ENCODE measurements around the gene APPL2.

The APPL2 gene

GRCh38 chr12:105273601-105274000 lies 37.6 kb upstream of the APPL2 start:
- no peak overlapping the region for H3K27ac ChIP-seq
- no peak overlapping the region for H3K9ac ChIP-seq
- H3K4me3 ChIP-seq = no peak overlapping the region
- no peak overlapping the region for H3K4me2 ChIP-seq
- peaks cover 0 to 10% (median 0%) of the 10 kb centered on the region in 10 experiments; a peak in 6 of 20 replicates for H3K4me1 ChIP-seq
- no peak for TF ChIP-seq Cebpa-rat (IDR thresholded peaks at IDR 0.05)
- peaks cover 0 to 14% (median 5%) of the 10 kb centered on the region in 11 experiments; a peak in 6 of 22 replicates for H3K9me3 ChIP-seq (replicated peaks in 1 of 11)
- no peaks in the 10 kb centered on the region for H3K36me3 ChIP-seq
- no peaks in the 10 kb centered on the region for H3K27me3 ChIP-seq
- no peaks in the 10 kb centered on the region for H4K20me1 ChIP-seq

- peaks cover 0 to 14% (median 5%) of the 10 kb centered on the region in 11 experiments; a peak in 6 of 22 replicates for H3K9me3 ChIP-seq (replicated peaks in 1 of 11)
- no peak overlapping the region for H3K9ac ChIP-seq
- no peak for TF ChIP-seq Cebpa-rat (IDR thresholded peaks at IDR 0.05)
- H3K27me3 ChIP-seq = no peaks in the 10 kb centered on the region
- no peak overlapping the region for H3K4me3 ChIP-seq
- H3K27ac ChIP-seq = no peak overlapping the region
- no peak overlapping the region for H3K4me2 ChIP-seq
- H4K20me1 ChIP-seq = no peaks in the 10 kb centered on the region
- peaks cover 0 to 10% (median 0%) of the 10 kb centered on the region in 10 experiments; a peak in 6 of 20 replicates for H3K4me1 ChIP-seq
- no peaks in the 10 kb centered on the region for H3K36me3 ChIP-seq
Measured at GRCh38 chr12:105272814-105273416, 36.9 kb upstream of the APPL2 start.

- H4K20me1 ChIP-seq = no peaks in the 10 kb centered on the region
- H3K27me3 ChIP-seq = no peaks in the 10 kb centered on the region
- H3K36me3 ChIP-seq = no peaks in the 10 kb centered on the region
- no peak overlapping the region for H3K4me3 ChIP-seq
- TF ChIP-seq Cebpa-rat (IDR thresholded peaks at IDR 0.05) = no peak
- peaks cover 0 to 14% (median 5%) of the 10 kb centered on the region in 11 experiments; a peak in 6 of 22 replicates for H3K9me3 ChIP-seq (replicated peaks in 1 of 11)
- H3K27ac ChIP-seq = no peak overlapping the region
- peaks cover 0 to 10% (median 0%) of the 10 kb centered on the region in 10 experiments; a peak in 6 of 20 replicates for H3K4me1 ChIP-seq
- no peak overlapping the region for H3K9ac ChIP-seq
- no peak overlapping the region for H3K4me2 ChIP-seq
Measured at GRCh38 chr12:105272152-105272551, 36.2 kb upstream of the APPL2 start.

GRCh38 chr12:105271364-105271763 lies 35.4 kb upstream of the APPL2 start:
- Histone ChIP-seq H3K9ac (no peak overlapping the region), H3K4me2 (no peak overlapping the region), H4K20me1 (no peaks in the 10 kb centered on the region), H3K27me3 (no peaks in the 10 kb centered on the region), H3K36me3 (no peaks in the 10 kb centered on the region), H3K27ac (no peak overlapping the region), H3K4me3 (no peak overlapping the region), H3K9me3 (replicated peaks in 1 of 11) (peaks cover 0 to 14% (median 5%) of the 10 kb centered on the region in 11 experiments; a peak in 6 of 22 replicates), H3K4me1 (peaks cover 0 to 10% (median 0%) of the 10 kb centered on the region in 10 experiments; a peak in 6 of 20 replicates)
- no peak for TF ChIP-seq Cebpa-rat (IDR thresholded peaks at IDR 0.05)

- TF ChIP-seq Cebpa-rat (IDR thresholded peaks at IDR 0.05) = no peak
- Histone ChIP-seq H3K4me2 (no peak overlapping the region), H3K4me1 (peaks cover 0 to 4% (median 0%) of the 10 kb centered on the region in 10 experiments; a peak in 2 of 20 replicates), H3K36me3 (no peaks in the 10 kb centered on the region), H3K9me3 (replicated peaks in 1 of 11) (peaks cover 0 to 14% (median 5%) of the 10 kb centered on the region in 11 experiments; a peak in 6 of 22 replicates), H4K20me1 (no peaks in the 10 kb centered on the region), H3K27ac (no peak overlapping the region), H3K9ac (no peak overlapping the region), H3K4me3 (no peak overlapping the region), H3K27me3 (no peaks in the 10 kb centered on the region)
Measured at GRCh38 chr12:105270671-105271255, 34.8 kb upstream of the APPL2 start.

- TF ChIP-seq Cebpa-rat (IDR thresholded peaks at IDR 0.05) = no peak
- Histone ChIP-seq H3K27me3 (no peaks in the 10 kb centered on the region), H3K4me2 (no peak overlapping the region), H3K27ac (no peak overlapping the region), H4K20me1 (no peaks in the 10 kb centered on the region), H3K4me3 (no peak overlapping the region), H3K36me3 (no peaks in the 10 kb centered on the region), H3K4me1 (peaks cover 0 to 4% (median 0%) of the 10 kb centered on the region in 10 experiments; a peak in 1 of 20 replicates), H3K9me3 (replicated peaks in 1 of 11) (peaks cover 0 to 4% (median under 1%) of the 10 kb centered on the region in 11 experiments; a peak in 4 of 22 replicates), H3K9ac (no peak overlapping the region)
Measured at GRCh38 chr12:105267711-105268110, 31.7 kb upstream of the APPL2 start.

- no peaks in the 10 kb centered on the region for H3K9me3 ChIP-seq (replicated peaks in 1 of 11)
- H3K4me1 ChIP-seq = peaks cover 0 to 4% (median 0%) of the 10 kb centered on the region in 10 experiments; a peak in 1 of 20 replicates
- no peak overlapping the region for H3K4me2 ChIP-seq
- H3K27ac ChIP-seq = no peak overlapping the region
- H3K4me3 ChIP-seq = no peak overlapping the region
- H4K20me1 ChIP-seq = no peaks in the 10 kb centered on the region
- no peaks in the 10 kb centered on the region for H3K27me3 ChIP-seq
- no peak for TF ChIP-seq Cebpa-rat (IDR thresholded peaks at IDR 0.05)
- H3K9ac ChIP-seq = no peak overlapping the region
- H3K36me3 ChIP-seq = no peaks in the 10 kb centered on the region
Measured at GRCh38 chr12:105264771-105265170, 28.8 kb upstream of the APPL2 start.

GRCh38 chr12:105262461-105263184 lies 26.6 kb upstream of the APPL2 start:
- Histone ChIP-seq H3K4me3 (no peak overlapping the region), H3K9ac (no peak overlapping the region), H3K9me3 (replicated peaks in 1 of 11) (no peaks in the 10 kb centered on the region; a peak in 1 of 22 replicates), H3K4me1 (no peaks in the 10 kb centered on the region), H4K20me1 (no peaks in the 10 kb centered on the region), H3K4me2 (no peak overlapping the region), H3K27me3 (no peaks in the 10 kb centered on the region), H3K27ac (no peak overlapping the region), H3K36me3 (no peaks in the 10 kb centered on the region)
- no peak for TF ChIP-seq Cebpa-rat (IDR thresholded peaks at IDR 0.05)

GRCh38 chr12:105261010-105261409 lies 25.0 kb upstream of the APPL2 start:
- Histone ChIP-seq H4K20me1 (no peaks in the 10 kb centered on the region), H3K4me3 (no peak overlapping the region), H3K36me3 (no peaks in the 10 kb centered on the region), H3K27me3 (no peaks in the 10 kb centered on the region), H3K27ac (no peak overlapping the region), H3K9me3 (replicated peaks in 1 of 11) (peaks cover 4 to 15% (median 10%) of the 10 kb centered on the region in 11 experiments; a peak in 18 of 22 replicates), H3K4me1 (no peaks in the 10 kb centered on the region), H3K9ac (no peak overlapping the region), H3K4me2 (no peak overlapping the region)
- TF ChIP-seq Cebpa-rat (IDR thresholded peaks at IDR 0.05) = no peak
